Hematopoietic multipotent progenitor cell (in vitro differentiated cells): Measurements from ENCODE around the gene LEKR1. TPM values are rescaled to one million over a fixed set of nuclear protein-coding genes. Genes with fewer than 3 reads are reported as not detected.
"Not testable (repeated sequence)": the region's sequence is repeated elsewhere in the genome, so short reads cannot be mapped to it uniquely, and the experiment has no call there.

Experiments
- DNase-seq, 3 donors: peaks; one replicate each; pipeline ENCODE4 v3.0.0-alpha.2; 2011 to 2015; ENCODE audit warnings: low read depth in 2 of 3, low spot score in 2 of 3
- total RNA-seq: library from RNA; depleted of rRNA; stranded (reverse); fragments of >200 nt; gene quantifications from one replicate; pipeline ENCODE4 v1.2.3, GENCODE V29; 2012

Gene LEKR1
- total RNA-seq, 1 donor = 1.1 TPM

DNA sequence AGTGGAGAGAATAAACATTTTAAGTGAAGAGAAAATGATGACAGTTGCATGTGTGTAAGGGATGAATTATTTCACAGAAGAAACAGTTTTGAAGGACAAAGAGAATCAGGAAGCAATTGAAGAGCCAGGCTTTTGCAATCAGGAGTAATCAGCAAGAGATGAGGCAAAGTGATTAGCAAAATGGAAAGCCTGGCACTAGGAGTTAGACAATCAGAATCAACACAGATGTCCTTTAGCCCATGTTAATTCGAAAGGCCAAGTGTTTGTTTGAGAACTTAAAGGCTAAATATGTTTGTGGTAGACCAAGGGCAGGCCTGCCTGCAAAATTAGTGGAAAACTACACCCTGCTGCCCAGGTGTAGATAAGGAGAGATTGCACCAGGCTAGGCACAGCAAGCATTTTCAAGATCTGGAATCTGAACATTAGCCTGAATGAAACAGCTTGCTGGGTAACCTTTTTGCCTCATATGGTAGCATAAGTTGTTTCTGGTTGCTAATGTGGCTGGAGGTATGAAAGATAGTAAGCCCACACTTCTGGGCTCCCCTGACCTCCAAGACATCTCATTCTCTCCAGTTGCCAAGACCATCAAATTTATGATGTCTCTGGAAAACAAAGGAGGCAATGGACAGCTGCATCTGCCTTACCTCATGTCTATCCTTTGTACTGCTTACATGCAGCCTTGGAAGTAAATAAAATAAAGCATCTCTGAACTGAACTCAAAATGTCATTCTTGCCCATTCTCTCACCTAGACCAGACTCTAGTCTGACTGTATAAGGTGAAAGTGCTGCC, 22.0 kb upstream of the LEKR1 start:
- DNase-seq = no peak

DNA sequence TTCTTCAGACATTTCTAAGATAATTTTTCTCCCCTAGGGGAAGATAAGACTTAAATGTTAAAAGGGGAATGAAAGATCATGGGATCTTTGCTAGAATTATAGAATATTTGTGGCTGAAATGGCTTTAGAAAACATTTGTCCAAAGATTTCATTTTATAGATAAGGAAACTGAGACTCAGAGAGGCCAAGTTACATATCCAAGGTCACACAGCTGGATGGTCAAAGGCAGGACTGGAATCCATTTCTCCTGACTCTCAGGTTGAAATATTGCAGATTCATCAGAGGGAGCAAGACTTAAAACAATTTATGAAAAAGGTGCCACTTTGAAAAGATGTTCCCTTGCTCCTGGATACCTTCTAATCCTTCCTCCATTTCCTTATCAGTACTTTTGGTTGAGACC, 19.5 kb upstream of the LEKR1 start:
- DNase-seq = no peak

DNA sequence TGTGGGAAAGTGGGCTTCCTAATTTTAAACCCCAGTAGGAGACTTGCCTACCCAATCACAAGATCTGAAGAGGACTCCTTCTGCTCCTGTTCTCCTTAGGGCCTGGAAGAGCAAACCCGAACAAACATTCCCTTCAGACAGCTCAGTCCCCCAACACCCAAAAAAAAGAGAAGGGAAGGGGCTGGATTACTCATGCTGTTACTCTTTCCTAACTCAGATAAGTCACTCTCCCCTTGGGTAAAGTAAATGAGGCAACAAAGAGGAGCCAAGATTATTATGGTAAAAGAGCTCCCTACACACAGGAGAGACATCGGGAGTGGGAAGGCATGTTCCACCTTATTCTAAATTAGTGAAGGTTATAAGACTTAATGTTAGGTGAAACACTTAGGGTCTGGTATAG, 18.1 kb upstream of the LEKR1 start:
- DNase-seq = no peak

DNA sequence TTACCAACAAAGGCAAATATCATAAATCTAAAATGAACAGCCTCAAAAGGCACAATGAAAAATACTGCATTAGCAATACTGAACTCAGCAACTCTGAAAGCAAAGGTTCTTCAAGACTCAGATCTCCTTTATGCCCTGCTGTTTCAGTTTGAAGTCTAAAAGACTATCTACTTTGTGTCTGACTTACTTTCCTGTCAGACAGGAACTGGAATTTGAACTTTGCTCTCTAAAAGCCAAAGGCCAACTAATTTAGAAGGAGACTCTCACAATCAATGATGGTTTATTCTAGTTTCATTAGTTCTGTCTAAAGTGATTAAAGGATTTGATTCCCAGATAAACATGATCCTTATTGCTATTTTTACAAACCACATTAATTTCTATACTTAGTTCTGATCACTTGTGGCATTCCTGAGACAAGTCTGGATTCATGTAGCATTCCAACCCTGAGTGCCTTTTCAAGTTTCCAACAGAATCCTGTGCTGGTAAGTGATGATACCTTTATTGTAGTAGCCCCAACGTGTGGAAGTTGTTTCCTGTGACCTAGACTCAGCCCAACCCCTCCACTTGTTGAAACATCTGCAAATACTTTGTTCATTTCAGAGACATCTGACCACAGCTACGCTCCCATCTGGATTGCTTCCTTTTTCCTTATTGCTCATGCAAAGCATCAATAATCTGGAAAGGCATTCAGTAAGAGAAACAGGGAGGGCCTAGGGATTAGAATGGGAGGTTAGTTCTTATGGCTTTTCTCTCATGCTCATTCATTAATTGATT, 14.9 kb upstream of the LEKR1 start:
- no peak for DNase-seq

DNA sequence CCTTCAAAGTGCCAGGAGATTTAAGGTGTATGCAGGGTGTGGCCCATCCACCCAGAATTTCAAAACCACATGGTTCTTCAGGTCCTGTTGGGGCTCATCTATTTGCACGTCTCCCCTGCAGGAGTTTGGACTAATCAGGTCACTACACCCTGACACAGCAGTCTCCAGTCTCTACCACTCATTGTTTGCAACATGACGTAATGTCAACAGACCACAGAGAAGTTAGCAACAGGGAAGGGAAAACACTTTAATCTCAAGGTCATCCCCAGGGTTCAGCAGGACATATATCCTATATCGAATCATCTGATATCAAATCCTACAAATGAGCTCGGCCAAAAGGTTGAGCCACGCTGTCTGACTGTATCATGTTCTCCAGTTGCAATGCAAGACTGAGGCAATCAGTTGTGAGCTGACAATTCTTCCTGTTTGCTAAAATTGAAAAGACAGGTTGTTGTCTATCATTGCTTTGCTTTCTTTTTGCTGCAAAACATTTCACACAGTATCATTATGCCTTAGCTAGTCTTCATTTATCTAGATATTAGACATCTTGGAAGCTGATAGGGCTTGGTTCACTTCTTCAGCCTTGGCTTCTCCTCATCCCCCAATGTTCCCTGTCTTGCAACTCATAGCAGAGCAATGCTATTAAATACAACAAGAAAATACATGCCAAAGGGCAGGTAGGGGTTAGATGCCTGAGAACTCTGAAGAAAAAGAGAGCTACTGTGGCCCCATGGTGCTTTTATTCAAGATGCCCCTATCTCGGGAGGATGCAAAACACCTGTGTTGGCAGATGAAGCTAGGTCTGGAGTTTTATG, 13.4 kb upstream of the LEKR1 start:
- no peak for DNase-seq

DNA sequence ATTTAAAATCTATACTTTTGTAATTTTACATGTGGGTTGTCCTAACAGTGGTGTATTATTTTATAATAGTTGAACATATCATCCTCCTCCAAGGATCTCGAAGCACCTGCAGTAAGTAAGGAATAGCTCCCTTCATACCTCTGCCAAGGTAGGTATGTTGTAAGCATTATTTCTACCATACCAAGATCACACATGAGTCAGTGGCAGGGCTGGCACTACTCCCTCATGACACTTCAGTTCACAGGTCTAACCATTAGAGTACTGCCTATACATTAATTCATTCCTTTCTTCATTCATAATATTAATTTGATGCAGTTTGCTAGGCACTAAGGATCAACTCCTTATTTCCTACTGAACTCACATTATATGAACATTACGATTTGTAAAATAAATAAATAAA, 11.9 kb upstream of the LEKR1 start:
- no peak for DNase-seq

DNA sequence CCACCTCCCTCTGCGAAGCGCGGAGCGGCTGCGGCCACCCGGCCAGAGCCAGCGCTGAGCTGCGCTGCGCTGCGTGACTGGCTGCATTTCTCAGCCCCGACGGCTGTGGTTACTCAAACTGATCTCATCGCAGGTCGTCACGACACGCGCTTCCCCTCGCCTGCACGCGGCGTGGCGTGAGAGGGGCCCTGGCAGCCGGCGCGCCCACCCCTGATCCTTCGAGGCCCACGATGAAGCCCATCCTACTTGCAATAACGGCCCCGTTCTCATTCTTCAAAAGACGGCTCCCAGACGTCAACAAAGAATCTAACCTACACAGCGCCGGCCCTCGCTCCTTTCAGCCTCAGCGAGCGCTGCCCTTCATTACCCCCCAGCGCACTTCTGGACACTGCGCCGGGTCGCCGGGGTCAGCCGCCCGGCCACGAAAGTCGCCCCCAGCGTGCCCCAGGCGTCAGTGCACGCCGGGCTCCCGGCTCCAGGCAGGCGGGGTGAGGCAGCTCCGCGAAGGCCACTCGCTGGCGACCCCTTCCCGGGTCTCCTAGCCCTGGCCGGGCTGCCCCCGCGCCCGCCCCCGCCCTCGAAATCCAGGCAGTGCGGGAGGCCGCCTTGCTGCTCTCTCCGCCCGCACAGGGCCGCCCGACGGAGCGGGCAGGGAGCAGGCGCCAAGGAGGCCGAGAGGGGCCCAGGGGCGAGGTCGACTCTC, 9.9 kb upstream of the LEKR1 start:
- DNase-seq = peak; percentile 29 to 69 (median 65)

DNA sequence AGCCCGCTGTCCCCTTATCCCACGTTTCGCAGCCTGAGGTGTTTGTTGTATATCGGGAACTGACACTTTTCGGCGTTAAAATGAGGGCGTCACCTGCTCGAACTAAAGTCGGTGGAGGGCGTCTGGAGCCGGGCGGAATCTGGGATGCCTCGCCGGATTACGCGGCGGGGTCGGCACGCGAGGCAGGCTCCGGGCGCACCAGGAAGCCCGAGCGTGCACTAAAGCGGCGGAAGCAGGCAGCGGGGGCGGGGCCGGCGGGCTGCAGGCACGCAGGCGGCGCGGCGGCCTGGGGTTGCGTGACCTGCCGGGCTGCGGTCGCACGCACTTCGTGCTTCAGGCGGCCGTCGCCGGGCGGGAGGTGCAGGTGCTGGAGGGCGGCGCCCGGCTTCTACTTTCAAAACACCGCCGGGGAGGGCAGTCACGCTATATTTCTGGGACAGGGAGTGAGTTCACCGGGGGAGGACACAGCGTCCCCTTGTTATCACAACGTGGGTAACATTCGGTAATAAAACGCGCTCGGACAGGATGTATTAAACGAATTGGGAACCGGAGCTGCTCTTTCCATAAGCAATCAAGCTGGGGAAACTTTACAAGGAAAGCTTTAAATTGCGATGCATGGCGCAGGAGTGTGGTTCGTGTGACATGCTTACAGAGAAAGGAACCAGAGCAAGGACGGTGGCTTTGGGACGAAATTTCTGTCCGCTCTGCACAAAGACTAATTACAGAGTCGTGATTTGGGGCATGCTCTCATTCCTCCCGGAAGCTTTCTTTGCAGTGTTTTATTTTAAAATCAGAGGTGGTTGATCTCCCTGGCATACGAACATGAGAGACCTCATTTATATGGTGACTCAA, 9.1 kb upstream of the LEKR1 start:
- peak; percentile 74 to 93 (median 84) for DNase-seq

DNA sequence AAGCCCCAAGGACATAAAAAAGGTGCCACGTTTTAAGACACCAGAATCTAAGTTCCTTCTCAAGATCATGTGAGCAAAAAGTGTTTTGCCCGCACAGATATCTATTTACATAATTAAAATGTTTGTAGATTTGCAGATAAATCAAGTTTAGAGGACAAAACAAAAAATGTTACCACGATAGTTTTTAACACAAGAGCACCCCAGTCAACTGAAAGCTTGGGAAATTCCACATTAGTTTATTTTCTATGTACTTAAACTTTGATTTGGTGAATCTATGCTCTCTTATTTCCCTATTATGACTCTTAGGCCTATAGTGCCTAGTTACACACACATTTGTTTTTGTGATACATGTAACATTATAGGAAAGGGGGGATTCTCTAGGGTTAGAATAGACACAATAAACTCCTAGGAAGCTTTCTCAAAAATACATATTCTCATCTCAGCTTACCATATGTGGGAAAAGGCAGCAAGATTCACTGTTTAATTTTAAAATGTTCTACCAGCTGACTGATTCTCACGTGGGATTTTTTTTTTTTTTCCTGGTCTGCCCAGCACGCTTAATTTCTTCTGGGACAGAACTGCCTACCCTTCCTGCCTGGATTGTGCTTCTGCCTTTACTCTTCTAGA, 8.4 kb upstream of the LEKR1 start:
- no peak for DNase-seq

DNA sequence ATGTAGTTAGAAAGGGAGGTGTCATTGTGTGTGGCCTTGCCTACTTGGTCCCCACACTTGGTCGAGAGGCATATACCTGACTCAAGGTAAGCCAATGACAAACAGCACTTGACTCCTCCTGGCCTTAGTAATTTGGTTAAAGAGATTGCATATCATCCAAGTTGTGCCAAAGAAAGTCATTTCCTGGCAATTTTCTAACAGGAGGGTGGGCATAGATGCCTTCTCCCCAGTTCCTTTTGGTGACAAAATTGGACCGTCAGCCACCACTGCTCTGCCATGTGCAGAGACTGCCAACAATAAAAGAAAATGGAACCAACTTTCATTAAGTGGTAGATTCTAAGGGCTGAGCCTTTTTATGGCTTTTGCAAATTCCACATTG, 7.9 kb upstream of the LEKR1 start:
- DNase-seq = no peak

DNA sequence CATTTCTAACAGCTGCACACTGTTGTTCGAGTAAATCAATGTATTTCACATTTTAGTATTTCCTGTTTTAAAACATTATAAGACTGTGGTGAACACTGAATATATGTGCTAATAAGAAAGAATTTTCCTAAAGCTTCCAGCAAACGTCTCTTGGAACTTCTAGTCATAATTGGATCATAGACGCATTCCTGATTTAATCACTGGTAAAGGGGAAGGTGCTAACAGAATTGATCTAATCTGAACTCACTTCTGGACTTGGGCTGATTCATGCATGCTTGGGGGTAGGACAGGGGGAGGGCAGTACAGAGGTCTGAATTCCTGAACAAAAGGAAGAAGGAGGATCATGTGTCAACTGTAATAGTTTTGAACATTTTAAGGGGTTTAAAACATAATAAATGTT, 7.3 kb upstream of the LEKR1 start:
- DNase-seq = no peak

DNA sequence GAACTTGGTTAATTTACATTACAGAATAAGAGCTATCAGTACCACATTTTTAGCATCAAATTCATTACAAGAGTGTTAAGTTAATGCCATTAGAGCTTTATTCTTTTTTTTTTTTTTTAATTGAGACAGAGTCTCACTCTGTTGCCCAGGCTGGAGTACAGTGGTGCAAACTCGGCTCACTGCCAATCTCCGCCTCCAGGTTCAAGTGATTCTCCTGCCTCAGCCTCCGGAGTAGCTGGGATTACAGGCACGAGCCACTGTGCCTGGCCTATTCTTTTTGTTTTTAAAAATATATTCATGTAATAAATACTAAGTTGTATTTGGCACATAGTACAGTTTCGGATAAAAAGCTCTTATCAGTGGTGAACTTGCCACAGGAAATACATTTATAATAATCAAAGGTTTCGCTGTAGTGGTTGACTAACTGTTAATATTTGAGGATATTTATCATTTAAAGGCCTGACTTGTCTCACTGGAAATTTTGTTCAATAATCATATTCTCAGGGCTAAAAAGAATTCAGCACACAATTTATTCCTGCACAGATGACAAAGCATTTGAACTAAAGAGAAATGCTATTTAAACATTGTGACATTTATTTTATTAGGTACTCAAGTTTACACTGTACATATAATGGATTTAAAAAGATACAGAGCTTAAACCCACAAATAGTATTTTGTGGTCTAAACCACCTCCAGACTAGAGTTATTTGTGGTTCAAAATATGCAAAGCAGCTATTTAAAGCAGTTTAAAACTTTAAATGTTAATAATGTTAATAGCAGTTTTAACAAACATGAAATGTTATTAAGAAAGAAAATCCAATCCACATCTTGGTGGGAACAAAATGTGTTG, 6.1 kb upstream of the LEKR1 start:
- no peak for DNase-seq

DNA sequence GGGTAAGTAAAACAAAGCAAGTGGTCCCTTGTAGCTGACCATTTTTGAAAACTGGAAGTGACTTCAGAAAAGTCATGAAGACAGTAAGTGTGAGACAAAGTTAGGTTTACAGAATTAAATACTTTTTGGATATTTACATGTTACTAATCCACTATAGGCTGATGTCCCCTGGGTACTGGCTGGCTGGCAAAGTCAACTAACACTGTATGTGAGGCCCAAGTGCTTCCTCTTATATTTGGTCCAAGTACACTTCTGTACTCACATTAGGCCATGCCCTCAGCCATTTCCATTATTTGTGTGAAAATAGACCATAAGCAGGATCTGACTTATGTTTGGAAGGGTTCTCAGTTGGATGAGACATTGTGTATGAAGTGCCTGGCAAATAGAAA, 5.5 kb upstream of the LEKR1 start:
- DNase-seq = no peak

DNA sequence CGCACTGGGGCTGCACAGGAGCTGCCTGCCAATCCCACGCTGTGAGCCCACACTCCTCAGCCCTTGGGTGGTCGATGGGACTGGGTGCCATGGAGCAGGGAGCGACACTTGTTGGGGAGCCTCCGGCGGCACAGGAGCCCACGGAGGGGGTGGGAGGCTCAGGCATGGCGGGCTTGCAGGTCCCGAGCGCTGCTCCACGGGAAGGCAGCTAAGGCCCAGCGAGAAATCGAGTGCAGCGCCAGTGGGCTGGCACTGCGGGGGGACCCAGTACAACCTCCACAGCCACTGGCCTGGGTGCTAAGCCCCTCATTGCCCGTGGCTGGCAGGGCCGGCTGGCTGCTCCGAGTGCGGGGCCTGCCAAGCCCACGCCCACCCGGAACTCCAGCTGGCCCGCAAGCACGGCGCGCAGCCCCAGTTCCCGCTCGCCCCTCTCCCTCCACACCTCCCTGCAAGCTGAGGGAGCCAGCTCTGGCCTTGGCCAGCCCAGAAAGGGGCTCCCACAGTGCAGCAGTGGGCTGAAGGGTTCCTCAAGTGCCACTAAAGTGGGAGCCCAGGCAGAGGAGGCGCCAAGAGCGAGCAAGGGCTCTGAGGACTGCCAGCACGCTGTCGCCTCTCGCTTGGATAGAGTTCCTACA, 3.4 kb upstream of the LEKR1 start:
- DNase-seq = not testable (repeated sequence)

DNA sequence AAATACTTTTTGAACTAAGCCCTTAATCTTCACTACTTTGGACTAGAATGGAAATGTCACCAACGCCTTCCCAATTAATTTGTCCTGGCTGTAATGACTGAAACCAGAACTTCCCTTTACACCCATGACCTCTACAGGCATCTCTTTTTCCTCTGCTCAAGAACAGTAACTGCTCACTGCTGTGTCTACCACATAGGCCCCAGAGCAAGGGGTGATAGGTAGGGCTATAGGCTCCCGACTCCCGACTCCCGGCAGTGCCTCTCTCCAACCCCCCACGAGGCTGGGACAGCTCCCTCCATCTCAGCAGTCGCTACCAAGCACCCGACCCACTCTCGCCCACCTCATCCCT, 384 bp upstream of the LEKR1 start:
- peak in 1 of 3 donors; percentile 53 for DNase-seq

DNA sequence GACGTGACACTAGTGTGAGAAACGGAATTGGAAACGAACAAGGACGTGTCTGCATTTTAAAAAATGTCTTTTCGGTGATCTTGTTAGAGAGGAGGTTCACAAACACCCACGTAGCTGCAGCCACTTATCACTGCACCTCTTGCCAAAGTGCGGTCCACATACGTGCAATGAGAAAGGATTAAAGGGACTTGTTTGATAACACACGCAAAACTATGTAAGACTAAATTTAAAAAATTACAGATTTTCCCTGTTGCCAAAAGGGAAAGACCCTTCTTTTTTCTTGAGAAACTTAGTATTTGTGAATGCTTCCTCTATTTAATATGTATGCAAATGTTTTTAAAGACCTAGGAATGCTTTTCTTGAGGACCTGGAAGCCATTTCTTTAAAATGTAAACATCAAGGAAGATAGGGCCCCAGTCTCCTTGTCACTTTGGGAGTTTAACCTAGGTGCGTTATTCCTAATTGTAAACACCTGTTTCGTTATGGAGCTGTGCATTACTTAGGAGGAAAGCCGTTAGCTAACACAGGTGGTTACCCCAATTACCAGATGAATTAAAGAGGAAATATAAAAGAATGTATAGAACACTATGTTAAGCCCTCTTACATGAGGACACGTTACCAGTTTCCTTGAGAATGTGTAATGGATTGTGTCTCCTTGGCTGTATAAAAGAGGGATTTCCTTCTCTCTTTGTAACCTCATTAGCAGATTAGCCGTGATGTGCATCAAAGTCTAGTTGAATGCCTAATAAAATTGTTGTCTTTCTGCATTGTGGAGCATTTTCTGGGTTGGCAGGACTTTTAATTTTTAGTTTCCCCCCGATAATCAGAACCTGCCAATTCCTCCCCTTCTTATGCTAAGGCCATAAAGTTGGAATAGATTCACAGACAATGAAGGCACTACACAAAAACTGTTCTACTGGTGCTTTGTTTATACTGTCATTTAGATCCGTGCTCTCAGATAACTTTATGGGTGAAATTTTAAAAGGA, 1.0 kb downstream of the LEKR1 start:
- DNase-seq = peak in 1 of 3 donors; percentile 40

DNA sequence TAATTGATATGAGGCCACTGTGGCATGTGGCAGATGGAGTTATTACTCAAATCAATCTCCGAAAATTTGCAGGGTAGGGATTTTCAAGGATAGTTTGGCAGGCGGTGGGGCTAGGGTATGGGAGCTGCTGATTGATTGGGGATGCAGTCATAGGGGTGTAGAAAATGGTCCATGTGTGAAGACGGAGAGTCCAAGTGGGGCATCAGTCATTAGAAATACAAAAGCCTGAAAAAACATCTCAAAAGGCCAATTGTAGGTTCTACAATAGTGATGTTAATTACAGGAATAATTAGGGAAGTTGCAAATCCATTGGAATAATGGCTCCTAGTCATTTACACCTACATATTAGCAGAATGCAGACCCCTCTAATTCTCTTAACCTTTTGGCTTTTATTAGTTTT, 4.9 kb downstream of the LEKR1 start:
- DNase-seq = no peak
